GM12878 (cell line): ENCODE results near the gene METTL13. TPM values are rescaled to one million over a fixed set of nuclear protein-coding genes. Genes with fewer than 3 reads are reported as not detected.

Experiments
- IRF5 ChIP-seq: fragments of 450-650 bp; IDR thresholded peaks from 2 replicates; pipeline ENCODE4 v1.6.1; 2017; ENCODE audit warnings: borderline replicate concordance
- KDM1A ChIP-seq: fragments of 200-600 bp; sonication (generic); IDR thresholded peaks from 2 replicates; pipeline ENCODE4 v1.6.1; 2016; ENCODE audit warnings: borderline replicate concordance
- SREBF2 ChIP-seq: IDR thresholded peaks from 2 replicates; pipeline ENCODE4 v1.6.1; 2012; ENCODE audit warnings: mild to moderate bottlenecking, low read length
- ZNF592 ChIP-seq: fragments of 450-650 bp; IDR thresholded peaks from 2 replicates; pipeline ENCODE4 v1.6.1; 2017; ENCODE audit warnings: mild to moderate bottlenecking, moderate library complexity
- polyA plus RNA-seq, 11 experiments: library from polyadenylated mRNA; depleted of rRNA in 4 of 11; unstranded in 6 of 11; stranded (reverse) in 5 of 11; fragments of >200 nt; fragmentation: Nextera tagmentation in 4 of 11; fragmentation: Illumina TruSeq in 1 of 11; extraction: Ambion mirVana in 4 of 11; extraction: Trizol in 1 of 11; gene quantifications; 1 replicate in 1 of 11; 2 replicates in 10 of 11; pipeline versions ENCODE4 v1.2.1 to v1.2.3, GENCODE V29; 2011 to 2016; ENCODE audit warnings: inconsistent platforms in 2 of 11, missing spikeins in 2 of 11, low read depth in 1 of 11
- total RNA-seq, 4 experiments: library from RNA; depleted of rRNA in 3 of 4; stranded (reverse); fragments of >200 nt in 3 of 4; fragmentation: Illumina TruSeq in 1 of 4; extraction: Trizol in 1 of 4; gene quantifications; 2 replicates each; pipeline versions ENCODE4 v1.2.1 to v1.2.3, GENCODE V29; 2013 to 2021

The METTL13 gene
- total and polyA plus RNA-seq, 10 of the 15 experiments (the other 5 are each of a cell fraction or from before 2014, with no cell fraction given) = 12.2 to 47.2 (median 35.0) TPM

- TF ChIP-seq IRF5 (no peak), KDM1A (no peak), SREBF2 (no peak), ZNF592 (no peak)
These were observed 22.1 kb downstream of the METTL13 start (continued) for GRCh38 chr1:171803461-171804022.
